Heart left ventricle (tissue), 16 donors: ENCODE measurements around the gene GUCA2A. TPM values are rescaled to one million over a fixed set of nuclear protein-coding genes. Genes with fewer than 3 reads are reported as not detected.

Source experiments
- ATAC-seq, 4 donors: fragments of 200-7000 bp; cut with Tn5 transposase; one replicate each; pipeline ENCODE4 v1.9.1; 2020 to 2022; ENCODE audit warnings: moderate library complexity in 4 of 4, mild to moderate bottlenecking in 3 of 4, moderate number of reproducible peaks in 1 of 4
- DNase-seq, 5 donors: peaks; one replicate each; pipeline ENCODE4 v3.0.0-alpha.2; 2020
- H3K27ac ChIP-seq, 12 donors: fragments of 200-600 bp; sonication (generic) in 4 of 12; one replicate each; pipeline versions ENCODE4 v1.5.0 to v1.8.0; 2016 to 2022; ENCODE audit warnings: mild to moderate bottlenecking in 2 of 12
- H3K27me3 ChIP-seq, 9 donors: fragments of 200-600 bp; sonication (generic) in 2 of 9; one replicate each; pipeline versions ENCODE4 v1.5.1 to v1.8.0; 2016 to 2022; ENCODE audit warnings: mild to moderate bottlenecking in 3 of 9
- H3K36me3 ChIP-seq, 9 donors: fragments of 200-600 bp; sonication (generic) in 2 of 9; one replicate each; pipeline versions ENCODE4 v1.5.0 to v1.8.0; 2018 to 2022; ENCODE audit warnings: mild to moderate bottlenecking in 2 of 9
- H3K4me1 ChIP-seq, 12 donors: fragments of 200-600 bp; sonication (generic) in 4 of 12; one replicate each; pipeline versions ENCODE4 v1.5.0 to v1.8.0; 2016 to 2022; ENCODE audit warnings: mild to moderate bottlenecking in 3 of 12
- H3K4me3 ChIP-seq, 12 donors: fragments of 200-600 bp; sonication (generic) in 4 of 12; one replicate each; pipeline versions ENCODE4 v1.5.0 to v1.8.0; 2017 to 2022; ENCODE audit warnings: mild to moderate bottlenecking in 9 of 12, moderate library complexity in 4 of 12
- H3K9me3 ChIP-seq, 12 donors: fragments of 200-600 bp; sonication (generic) in 4 of 12; one replicate each; pipeline versions ENCODE4 v1.5.0 to v1.8.0; 2016 to 2022; ENCODE audit warnings: mild to moderate bottlenecking in 1 of 12
- POLR2A ChIP-seq, 2 donors: fragments of 450-650 bp; IDR thresholded peaks; one replicate each; pipeline ENCODE4 v1.6.1; 2017; ENCODE audit warnings: antibody characterized with exemption in 2 of 2, mild to moderate bottlenecking in 2 of 2, moderate library complexity in 2 of 2
- WGBS, 4 donors: extraction: QIAGEN DNeasy Blood & Tissue Kit in 2 of 4; methylation state at CpG; one replicate each; pipeline versions ENCODE4 v1.1.5 to v1.1.7; 2013 to 2018; 5-methylcytosine and 5-hydroxymethylcytosine counted together
- intact Hi-C, 10 donors: fragments of 100-400 bp; cut with DNase I; formaldehyde crosslinking; loops; one replicate each; pipeline versions ENCODE4 v1.11.1 to v1.14.2; 2022
- polyA plus RNA-seq, 2 donors: library from polyadenylated mRNA; stranded (reverse); fragments of 200-250 nt; gene quantifications; one replicate each; pipeline ENCODE4 v1.2.3, GENCODE V29; 2013
- total RNA-seq, 9 donors: library from RNA; depleted of rRNA in 2 of 9; stranded (reverse); fragments of >200 nt in 2 of 9; fragmentation: NEBNext Ultra II Directional in 3 of 9; extraction: Animal tissue kit (Norgen Biotek cat#: 25700) in 3 of 9; gene quantifications; one replicate each; pipeline versions ENCODE4 v1.1.0 to v1.2.4, GENCODE V29; 2016 to 2023
- TF ChIP-seq, protein P1 (sequence below), 12 donors: fragments of 200-600 bp; sonication (generic) in 4 of 12; IDR thresholded peaks; one replicate each; pipeline versions ENCODE4 v1.5.0 to v1.8.0; 2018 to 2022; ENCODE audit warnings: antibody characterized with exemption in 12 of 12, mild to moderate bottlenecking in 5 of 12
- donor health status: ischemic (EF 13 %, LVEDD 7.1; RV severe dilation, severe dysfunction).
- donor health status: healthy with polysubstance abuse.
- donor health status: DM: no; HTN: yes; CAD: no.
- donor health status: DM: no; HTN: no; CAD: no.
- donor health status: ischemic (EF 25% LVEDD 6.9; RV normal size, moderate dysfunction).
- donor health status: ischemic (EF 25% LVEDD 5.7; RV mildly dilated, moderate dysfunction).
- donor health status: healthy.
- donor health status: DM: yes; HTN: yes; CAD: no.
- donor health status: ischemic (EF 35%, LVEDD 5.7; RV mildly dilated, moderate dysfunction).
- donor health status: nonischemic (EF 11% LVEDD 7.7; RV severe dilation, severe dysfunction).
- donor health status: DM: yes; HTN: yes; CAD: no.
- donor health status: PGD.
- donor health status: ischemic (EF 29% LVEDD 5.4; RV normal size, mild dysfunction).
- donor health status: nonischemic (EF 23%, LVEDD 6.1; RV moderate dilation, normal function).

GUCA2A gene
- total and polyA plus RNA-seq, 11 donors, result not detected

DNA sequence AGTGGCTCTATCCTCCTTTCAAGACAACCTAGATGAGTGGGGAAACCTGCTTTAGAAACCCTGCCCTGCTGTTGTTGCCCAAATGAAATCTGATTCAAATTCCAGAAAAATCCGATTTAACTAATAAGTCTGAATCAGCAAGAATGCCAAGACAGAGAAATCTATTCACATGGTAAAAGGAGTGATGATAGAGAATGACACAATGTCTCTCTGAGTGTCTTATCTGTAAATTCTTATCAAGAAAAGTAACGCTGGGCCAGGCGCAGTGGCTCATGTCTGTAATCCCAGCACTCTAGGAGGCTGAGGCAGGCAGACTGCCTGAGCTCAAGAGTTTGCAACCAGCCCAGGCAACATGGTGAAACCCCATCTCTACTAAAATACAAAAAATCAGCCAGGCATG is 13.7 kb upstream of the GUCA2A start:
- H3K27ac ChIP-seq, result no peak overlapping the region
- no peak for TF ChIP-seq POLR2A (IDR thresholded peaks at IDR 0.05)
- TF ChIP-seq, protein P1, sequence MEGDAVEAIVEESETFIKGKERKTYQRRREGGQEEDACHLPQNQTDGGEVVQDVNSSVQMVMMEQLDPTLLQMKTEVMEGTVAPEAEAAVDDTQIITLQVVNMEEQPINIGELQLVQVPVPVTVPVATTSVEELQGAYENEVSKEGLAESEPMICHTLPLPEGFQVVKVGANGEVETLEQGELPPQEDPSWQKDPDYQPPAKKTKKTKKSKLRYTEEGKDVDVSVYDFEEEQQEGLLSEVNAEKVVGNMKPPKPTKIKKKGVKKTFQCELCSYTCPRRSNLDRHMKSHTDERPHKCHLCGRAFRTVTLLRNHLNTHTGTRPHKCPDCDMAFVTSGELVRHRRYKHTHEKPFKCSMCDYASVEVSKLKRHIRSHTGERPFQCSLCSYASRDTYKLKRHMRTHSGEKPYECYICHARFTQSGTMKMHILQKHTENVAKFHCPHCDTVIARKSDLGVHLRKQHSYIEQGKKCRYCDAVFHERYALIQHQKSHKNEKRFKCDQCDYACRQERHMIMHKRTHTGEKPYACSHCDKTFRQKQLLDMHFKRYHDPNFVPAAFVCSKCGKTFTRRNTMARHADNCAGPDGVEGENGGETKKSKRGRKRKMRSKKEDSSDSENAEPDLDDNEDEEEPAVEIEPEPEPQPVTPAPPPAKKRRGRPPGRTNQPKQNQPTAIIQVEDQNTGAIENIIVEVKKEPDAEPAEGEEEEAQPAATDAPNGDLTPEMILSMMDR (IDR thresholded peaks at IDR 0.05), result no peak
- peaks cover 0 to 37% (median 18%) of the 10 kb centered on the region in 9 donors for H3K36me3 ChIP-seq
- intact Hi-C loops, result loop anchor here (5.0 to 10.0 kb wide), 9 partner anchors 144 to 603 kb away; partner anchors contain the start of genes FOXJ3 (in 3 of the 10), YBX1 (in 2 of the 10), PPCS (in 1 of the 10) and ZMYND12 (in 1 of the 10)
- H3K4me3 ChIP-seq, result no peak overlapping the region
- H3K9me3 ChIP-seq, result no peaks in the 10 kb centered on the region
- DNase-seq, result peak in 1 of 5 donors; percentile 29
- peak in 1 of 4 donors; percentile 16 for ATAC-seq
- H3K27me3 ChIP-seq, result no peaks in the 10 kb centered on the region
- WGBS, 4 donors, result 23 to 50% (median 45%) methylated on average over 3 of the region's 3 CpGs
- peaks cover 0 to 45% (median 23%) of the 10 kb centered on the region in 12 donors for H3K4me1 ChIP-seq

DNA sequence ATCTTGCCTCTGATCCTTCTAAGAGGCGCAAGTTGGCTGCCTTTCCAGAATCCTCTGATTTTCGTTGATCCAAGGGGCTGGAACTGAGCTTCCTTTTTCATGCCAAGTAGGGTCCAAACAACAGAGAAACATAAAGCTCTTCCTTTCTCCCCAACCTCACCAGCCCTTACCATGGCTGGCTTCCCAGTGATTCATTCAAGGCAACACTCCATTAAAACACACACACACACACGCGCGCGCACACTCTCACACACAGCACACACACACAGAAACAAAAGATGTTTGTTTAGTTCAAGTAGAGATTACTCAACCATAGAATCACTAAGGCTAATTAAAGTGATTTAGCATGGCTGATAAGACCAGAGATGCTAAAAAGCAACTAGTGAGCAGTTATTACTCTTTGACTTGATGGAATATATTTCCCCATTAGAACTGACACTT is 13.0 kb upstream of the GUCA2A start:
- Histone ChIP-seq H3K4me1 (peaks cover 0 to 52% (median 28%) of the 10 kb centered on the region in 12 donors), H3K36me3 (peaks cover 0 to 37% (median 18%) of the 10 kb centered on the region in 9 donors), H3K27me3 (no peaks in the 10 kb centered on the region), H3K4me3 (no peak overlapping the region), H3K9me3 (no peaks in the 10 kb centered on the region), H3K27ac (no peak overlapping the region)
- WGBS, 4 donors, result 65 to 82% (median 76%) methylated on average over 6 of the region's 6 CpGs
- intact Hi-C loops, result loop anchor here (2.0 to 10.0 kb wide), 10 partner anchors 145 to 603 kb away; partner anchors contain the start of genes FOXJ3 (in 5 of the 10), YBX1 (in 2 of the 10), PPCS (in 1 of the 10) and ZMYND12 (in 1 of the 10)
- TF ChIP-seq, protein P1 (IDR thresholded peaks at IDR 0.05), result no peak
- TF ChIP-seq POLR2A (IDR thresholded peaks at IDR 0.05), result no peak
- DNase-seq (peak in 1 of 5 donors; percentile 29), ATAC-seq (no peak)

DNA sequence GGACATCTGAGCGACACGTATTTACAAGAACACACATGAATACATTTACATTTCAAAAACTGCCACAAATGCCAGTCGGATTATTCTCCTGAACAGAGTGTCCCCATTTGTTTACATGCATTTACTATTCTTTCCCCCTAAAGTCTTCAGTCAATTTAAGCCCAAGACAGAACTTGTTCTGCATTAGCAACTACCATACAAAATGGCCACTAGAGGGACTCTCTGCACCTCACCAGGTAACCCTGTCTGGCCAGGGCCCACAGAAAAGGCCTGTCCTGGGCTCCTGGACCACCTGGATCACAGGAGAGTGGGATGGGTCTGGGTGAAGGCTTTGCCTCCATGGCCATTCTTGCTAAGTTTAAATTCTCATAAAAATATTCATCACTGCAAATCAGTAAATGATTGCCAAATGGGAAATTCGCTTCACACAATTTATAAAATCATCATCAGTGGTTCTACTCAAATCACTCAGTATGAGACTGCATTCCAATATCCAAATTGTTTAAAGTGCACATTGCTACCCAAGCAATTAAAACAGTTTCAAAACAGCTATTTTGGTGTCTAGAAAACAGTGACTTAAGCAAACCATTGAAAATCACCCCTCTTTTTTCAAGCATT is 12.5 kb upstream of the GUCA2A start:
- Histone ChIP-seq H3K27ac (no peak overlapping the region), H3K27me3 (no peaks in the 10 kb centered on the region), H3K4me1 (peaks cover 2 to 55% (median 32%) of the 10 kb centered on the region in 12 donors), H3K4me3 (no peak overlapping the region), H3K36me3 (peaks cover 0 to 35% (median 18%) of the 10 kb centered on the region in 9 donors), H3K9me3 (no peaks in the 10 kb centered on the region)
- 79 to 86% (median 82%) methylated on average over 4 of the region's 4 CpGs for WGBS, 4 donors
- TF ChIP-seq, protein P1 (IDR thresholded peaks at IDR 0.05), result peak; percentile 51 to 78 (median 68)
- TF ChIP-seq POLR2A (IDR thresholded peaks at IDR 0.05), result no peak
- ATAC-seq, result no peak
- intact Hi-C loops, result loop anchor here (2.0 to 10.0 kb wide), 10 partner anchors 145 to 602 kb away; partner anchors contain the start of genes FOXJ3 (in 5 of the 10), YBX1 (in 2 of the 10), PPCS (in 1 of the 10) and ZMYND12 (in 1 of the 10)
- peak in 1 of 5 donors; percentile 25 for DNase-seq
